Right lobe of liver (tissue), 6 donors: ENCODE results near the gene RGL1. TPM values are rescaled to one million over a fixed set of nuclear protein-coding genes. Genes with fewer than 3 reads are reported as not detected.

Experiments
- ATAC-seq, 4 donors: fragments of 200-7000 bp; cut with Tn5 transposase; one replicate each; pipeline ENCODE4 v1.9.1; 2020; ENCODE audit warnings: mild to moderate bottlenecking in 4 of 4, moderate library complexity in 4 of 4
- DNase-seq, 3 donors: peaks; one replicate each; pipeline ENCODE4 v3.0.0-alpha.2; 2020
- H3K27ac ChIP-seq, 3 donors: fragments of 200-600 bp; one replicate each; pipeline ENCODE4 v1.8.0; 2022
- H3K27me3 ChIP-seq, 2 donors: fragments of 200-600 bp; one replicate each; pipeline ENCODE4 v1.8.0; 2022
- H3K36me3 ChIP-seq, 4 donors: fragments of 200-600 bp; sonication (generic) in 1 of 4; one replicate each; pipeline versions ENCODE4 v1.5.1 to v1.8.0; 2017 to 2022; ENCODE audit warnings: control low read depth in 1 of 4
- H3K4me1 ChIP-seq, 4 donors: fragments of 200-600 bp; sonication (generic) in 1 of 4; one replicate each; pipeline versions ENCODE4 v1.5.1 to v1.8.0; 2017 to 2022; ENCODE audit warnings: control low read depth in 1 of 4
- H3K4me3 ChIP-seq, 3 donors: fragments of 200-600 bp; one replicate each; pipeline ENCODE4 v1.8.0; 2022
- H3K9me3 ChIP-seq, 4 donors: fragments of 200-600 bp; sonication (generic) in 1 of 4; one replicate each; pipeline versions ENCODE4 v1.5.1 to v1.8.0; 2017 to 2022; ENCODE audit warnings: control low read depth in 1 of 4
- CTCF ChIP-seq, 4 donors: fragments of 200-600 bp in 3 of 4; fragments of 450-650 bp in 1 of 4; IDR thresholded peaks; one replicate each; pipeline versions ENCODE4 v1.5.1 to v1.8.0; 2016 to 2022; ENCODE audit warnings: antibody characterized with exemption in 4 of 4, mild to moderate bottlenecking in 2 of 4
- POLR2A ChIP-seq: fragments of 450-650 bp; IDR thresholded peaks from one replicate; pipeline ENCODE4 v1.6.1; 2017; ENCODE audit warnings: antibody characterized with exemption, mild to moderate bottlenecking
- WGBS: methylation state at CpG from one replicate; pipeline ENCODE4 v1.1.6; 2018; ENCODE audit warnings: low coverage, low lambda C conversion rate; ENCODE audit not compliant: insufficient coverage; ENCODE audit errors: missing lambda C conversion rate; 5-methylcytosine and 5-hydroxymethylcytosine counted together
- intact Hi-C, 2 donors: fragments of 100-400 bp; cut with DNase I; formaldehyde crosslinking; loops; one replicate each; pipeline versions ENCODE4 v1.11.2 to v1.14.1; 2022
- total RNA-seq, 6 experiments: library from RNA; depleted of rRNA in 2 of 6; stranded (reverse); fragments of >200 nt in 2 of 6; fragmentation: NEBNext Ultra II Directional in 3 of 6; extraction: Animal tissue kit (Norgen Biotek cat#: 25700) in 3 of 6; gene quantifications; one replicate each; pipeline versions ENCODE4 v1.1.0 to v1.2.4, GENCODE V29; 2016 to 2023
- donor health status: DM: no; HTN: yes; CAD: no.
- donor health status: DM: no; HTN: no; CAD: no.
- donor health status: DM: no; HTN: no; CAD: no.
- donor health status: DM: no; HTN: yes; CAD: no.
- donor health status: DM: no; HTN: yes; CAD: no.

The RGL1 gene
- total RNA-seq, 6 experiments from 2014 or later = 5.5 to 13.1 (median 6.9) TPM

- H3K4me1 ChIP-seq = no peaks in the 10 kb centered on the region
- no peak for TF ChIP-seq CTCF (IDR thresholded peaks at IDR 0.05)
- TF ChIP-seq POLR2A = no peak
- no peak for ATAC-seq
- H3K9me3 ChIP-seq = no peaks in the 10 kb centered on the region
- no peaks in the 10 kb centered on the region for H3K27me3 ChIP-seq
- H3K36me3 ChIP-seq = no peaks in the 10 kb centered on the region
- no peak for DNase-seq
- intact Hi-C loops = no loop called here
- H3K27ac ChIP-seq = no peak overlapping the region
- H3K4me3 ChIP-seq = no peak overlapping the region
These were observed 34.1 kb upstream of the RGL1 start for GRCh38 chr1:183770816-183771128.

GRCh38 chr1:183773482-183774274 is 31.2 kb upstream of the RGL1 start:
- H3K27me3 ChIP-seq = no peaks in the 10 kb centered on the region
- H3K4me3 ChIP-seq = no peak overlapping the region
- H3K9me3 ChIP-seq = no peaks in the 10 kb centered on the region
- no peak for TF ChIP-seq CTCF (IDR thresholded peaks at IDR 0.05)
- TF ChIP-seq POLR2A = no peak
- no peak overlapping the region for H3K27ac ChIP-seq
- WGBS = 75% methylated on average over 3 of the region's 3 CpGs
- no peaks in the 10 kb centered on the region for H3K4me1 ChIP-seq
- DNase-seq (no peak), ATAC-seq (no peak)
- no peaks in the 10 kb centered on the region for H3K36me3 ChIP-seq
- intact Hi-C loops = no loop called here

- no peaks in the 10 kb centered on the region for H3K27me3 ChIP-seq
- DNase-seq (no peak), ATAC-seq (no peak)
- no peak overlapping the region for H3K4me3 ChIP-seq
- intact Hi-C loops = no loop called here
- H3K36me3 ChIP-seq = no peaks in the 10 kb centered on the region
- no peak for TF ChIP-seq CTCF (IDR thresholded peaks at IDR 0.05)
- TF ChIP-seq POLR2A = no peak
- no peaks in the 10 kb centered on the region for H3K4me1 ChIP-seq
- H3K27ac ChIP-seq = no peak overlapping the region
- 94% methylated on average over 3 of the region's 3 CpGs for WGBS
- no peaks in the 10 kb centered on the region for H3K9me3 ChIP-seq
These were observed 30.0 kb upstream of the RGL1 start for GRCh38 chr1:183774938-183775337.

GRCh38 chr1:183776731-183777130 is 28.2 kb upstream of the RGL1 start:
- H3K4me3 ChIP-seq = no peak overlapping the region
- no peaks in the 10 kb centered on the region for H3K4me1 ChIP-seq
- DNase-seq (no peak), ATAC-seq (no peak)
- H3K27ac ChIP-seq = no peak overlapping the region
- 93% methylated on average over 3 of the region's 3 CpGs for WGBS
- H3K9me3 ChIP-seq = no peaks in the 10 kb centered on the region
- no peak for TF ChIP-seq CTCF (IDR thresholded peaks at IDR 0.05)
- no peak for TF ChIP-seq POLR2A
- H3K36me3 ChIP-seq = no peaks in the 10 kb centered on the region
- intact Hi-C loops = no loop called here
- no peaks in the 10 kb centered on the region for H3K27me3 ChIP-seq

- H3K4me3 ChIP-seq = no peak overlapping the region
These were observed 27.6 kb upstream of the RGL1 start for GRCh38 chr1:183777328-183777727.

More at GRCh38 chr1:183777328-183777727, 27.6 kb upstream of the RGL1 start:
- 57% methylated on average over 3 of the region's 3 CpGs for WGBS
- intact Hi-C loops = no loop called here
- H3K36me3 ChIP-seq = no peaks in the 10 kb centered on the region
- DNase-seq (no peak), ATAC-seq (no peak)
- H3K27me3 ChIP-seq = no peaks in the 10 kb centered on the region
- no peaks in the 10 kb centered on the region for H3K9me3 ChIP-seq
- TF ChIP-seq POLR2A = no peak
- TF ChIP-seq CTCF (IDR thresholded peaks at IDR 0.05) = no peak
- no peak overlapping the region for H3K27ac ChIP-seq
- no peaks in the 10 kb centered on the region for H3K4me1 ChIP-seq
